B cell (primary cell): ENCODE results near the gene ZFP92. TPM values are rescaled to one million over a fixed set of nuclear protein-coding genes. Genes with fewer than 3 reads are reported as not detected.

Experiments used
- ATAC-seq: fragments of 200-7000 bp; cut with Tn5 transposase; one replicate; pipeline ENCODE4 v1.10.0; 2021; ENCODE audit warnings: low read depth, mild to moderate bottlenecking, moderate number of reproducible peaks, moderate library complexity
- CTCF ChIA-PET: fragments of 350-600 bp; sonication (Branson Sonifier 250); formaldehyde crosslinking; loops from one replicate; lab custom pipeline; 2021; ENCODE audit warnings: antibody characterized with exemption, inconsistent platforms; lab: Charles Lee
- POLR2A ChIA-PET: fragments of 350-600 bp; sonication (Branson Sonifier 250); formaldehyde crosslinking; loops from one replicate; lab custom pipeline; 2021; ENCODE audit warnings: antibody characterized with exemption; lab: Charles Lee
- DNase-seq: peaks from one replicate; pipeline ENCODE4 v3.0.0; 2013
- H2AFZ ChIP-seq: 2 replicates; pipeline ENCODE4 v1.6.1; 2012; ENCODE audit warnings: mild to moderate bottlenecking, low read depth, low read length; ENCODE audit not compliant: insufficient read depth, poor library complexity, severe bottlenecking
- H3K27ac ChIP-seq, 2 donors: 1 replicate in 1 of 2; 2 replicates in 1 of 2; pipeline ENCODE4 v1.5.1; 2012 to 2013; ENCODE audit warnings: low read length in 2 of 2, mild to moderate bottlenecking in 2 of 2, moderate library complexity in 1 of 2
- H3K27me3 ChIP-seq, 4 experiments: fragments of 200-600 bp in 1 of 4; sonication (generic) in 1 of 4; replicated peaks in 1 of 4; 1 replicate in 2 of 4; 2 replicates in 2 of 4; pipeline versions ENCODE4 v1.6.1 to v1.7.0; 2013 to 2016; ENCODE audit warnings: low read length in 3 of 4, mild to moderate bottlenecking in 2 of 4, mixed read lengths in 1 of 4, moderate library complexity in 1 of 4; ENCODE audit not compliant: insufficient read depth in 4 of 4, control insufficient read depth in 3 of 4; ENCODE audit errors: control extremely low read depth in 1 of 4
- H3K36me3 ChIP-seq, 2 experiments: replicated peaks in 1 of 2; 1 replicate in 1 of 2; 2 replicates in 1 of 2; pipeline versions ENCODE4 v1.6.1 to v1.7.1; 2013; ENCODE audit warnings: low read length in 1 of 2; ENCODE audit not compliant: insufficient read depth in 2 of 2, control insufficient read depth in 1 of 2; ENCODE audit errors: control extremely low read depth in 1 of 2, extremely low read depth in 1 of 2
- H3K4me1 ChIP-seq, 2 donors: fragments of 200-600 bp in 1 of 2; sonication (generic) in 1 of 2; 1 replicate in 1 of 2; 2 replicates in 1 of 2; pipeline versions ENCODE4 v1.5.1 to v1.6.1; 2013 to 2017; ENCODE audit warnings: low read length in 2 of 2; ENCODE audit not compliant: control insufficient read depth in 2 of 2, insufficient read depth in 2 of 2
- H3K4me2 ChIP-seq: replicated peaks from 2 replicates; pipeline ENCODE3; 2012; ENCODE audit warnings: mild to moderate bottlenecking, low read depth, low read length; ENCODE audit not compliant: poor library complexity, severe bottlenecking
- H3K4me3 ChIP-seq, 5 experiments: fragments of 200-600 bp in 1 of 5; sonication (generic) in 1 of 5; 1 replicate in 3 of 5; 2 replicates in 2 of 5; pipeline versions ENCODE4 v1.5.1 to v1.7.0; 2011 to 2016; ENCODE audit warnings: low read length in 4 of 5, mild to moderate bottlenecking in 4 of 5, low read depth in 2 of 5, control low read depth in 1 of 5, moderate library complexity in 1 of 5; ENCODE audit not compliant: insufficient read depth in 1 of 5; ENCODE audit errors: control extremely low read depth in 1 of 5, extremely low read depth in 1 of 5
- H3K79me2 ChIP-seq: fragments of 200-600 bp; sonication (generic); one replicate; pipeline ENCODE4 v1.6.0; 2016; ENCODE audit warnings: low read length; ENCODE audit not compliant: control insufficient read depth, insufficient read depth
- H3K9ac ChIP-seq: fragments of 200-600 bp; sonication (generic); 2 replicates; pipeline ENCODE4 v1.6.1; 2017; ENCODE audit warnings: mild to moderate bottlenecking, low read length, moderate library complexity
- H3K9me3 ChIP-seq, 3 donors: one replicate each; pipeline versions ENCODE4 v1.6.1 to v1.7.1; 2013; ENCODE audit warnings: low read length in 2 of 3; ENCODE audit not compliant: control insufficient read depth in 2 of 3, insufficient read depth in 1 of 3; ENCODE audit errors: control extremely low read depth in 1 of 3
- H4K20me1 ChIP-seq: 2 replicates; pipeline ENCODE4 v1.6.0; 2012; ENCODE audit warnings: mild to moderate bottlenecking, low read length; ENCODE audit not compliant: insufficient read depth, control insufficient read depth, poor library complexity, severe bottlenecking
- H3K27ac Mint-ChIP-seq: one replicate; pipeline ENCODE4 v1.8.0; 2021; ENCODE audit warnings: mixed read lengths
- H3K27me3 Mint-ChIP-seq: one replicate; pipeline ENCODE4 v1.8.0; 2021; ENCODE audit warnings: mixed read lengths
- H3K4me1 Mint-ChIP-seq: one replicate; pipeline ENCODE4 v1.8.0; 2021; ENCODE audit warnings: mixed read lengths
- H3K4me3 Mint-ChIP-seq: one replicate; pipeline ENCODE4 v1.8.0; 2021; ENCODE audit warnings: mixed read lengths
- H3K9me3 Mint-ChIP-seq: one replicate; pipeline ENCODE4 v1.8.0; 2022; ENCODE audit warnings: mixed read lengths; ENCODE audit not compliant: insufficient read depth
- CTCF ChIP-seq: fragments of 200-600 bp; IDR thresholded peaks from one replicate; pipeline ENCODE4 v1.8.0; 2022; ENCODE audit warnings: antibody characterized with exemption, mild to moderate bottlenecking
- EZH2 ChIP-seq: IDR thresholded peaks from 2 replicates; pipeline ENCODE4 v1.6.1; 2012; ENCODE audit warnings: borderline replicate concordance, low read depth, mild to moderate bottlenecking, moderate library complexity, low read length; ENCODE audit not compliant: insufficient read depth, poor library complexity, severe bottlenecking
- WGBS: methylation state at CpG from one replicate; pipeline ENCODE4 v1.1.5; 2013; ENCODE audit warnings: missing lambda C conversion rate; ENCODE audit not compliant: insufficient coverage; 5-methylcytosine and 5-hydroxymethylcytosine counted together
- intact Hi-C: fragments of 100-400 bp; cut with micrococcal nuclease; formaldehyde crosslinking; loops from one replicate; pipeline ENCODE4 v1.10.0; 2022
- polyA plus RNA-seq: library from polyadenylated mRNA; depleted of rRNA; stranded (reverse); fragments of >200 nt; gene quantifications from 2 replicates; pipeline ENCODE4 v1.2.3, GENCODE V29; 2012
- total RNA-seq, 2 donors: library from RNA; stranded (reverse); fragments of 120-200 nt in 1 of 2; gene quantifications; 1 replicate in 1 of 2; 2 replicates in 1 of 2; pipeline versions ENCODE4 v1.2.3 to v1.2.4, GENCODE V29; 2013 to 2022

Gene ZFP92
- total and polyA plus RNA-seq, 2 donors (not counting 1 experiment from before 2014, with no cell fraction given) = 0.24 to 1.6 TPM

GRCh38 chrX:153433161-153433680 is 21.9 kb downstream of the ZFP92 start:
- no peak for TF ChIP-seq CTCF
- no peak for TF ChIP-seq EZH2
- WGBS = 96% methylated on average over 4 of the region's 12 CpGs
- H3K4me2 ChIP-seq = no peak overlapping the region
- H4K20me1 ChIP-seq = no peaks in the 10 kb centered on the region
- H3K36me3 ChIP-seq = no peaks in the 10 kb centered on the region
- H3K27ac Mint-ChIP-seq = no peak overlapping the region
- no peak overlapping the region for H3K4me3 ChIP-seq
- ChIA-PET POLR2A (no interaction called here), CTCF (no interaction called here)
- H3K9me3 ChIP-seq = peaks cover 0 to 5% (median 0%) of the 10 kb centered on the region in 3 donors
- no peaks in the 10 kb centered on the region for H3K4me1 Mint-ChIP-seq
- H3K27ac ChIP-seq = no peak overlapping the region
- no peaks in the 10 kb centered on the region for H3K27me3 ChIP-seq
- H3K4me1 ChIP-seq = no peaks in the 10 kb centered on the region
- DNase-seq (no peak), ATAC-seq (no peak)
- peaks cover 3% of the 10 kb centered on the region for H3K27me3 Mint-ChIP-seq
- no peaks in the 10 kb centered on the region for H3K9me3 Mint-ChIP-seq
- H3K9ac ChIP-seq = no peak overlapping the region
- no peak overlapping the region for H3K4me3 Mint-ChIP-seq
- no peak overlapping the region for H2AFZ ChIP-seq
- intact Hi-C loops = no loop called here
- no peaks in the 10 kb centered on the region for H3K79me2 ChIP-seq

DNA sequence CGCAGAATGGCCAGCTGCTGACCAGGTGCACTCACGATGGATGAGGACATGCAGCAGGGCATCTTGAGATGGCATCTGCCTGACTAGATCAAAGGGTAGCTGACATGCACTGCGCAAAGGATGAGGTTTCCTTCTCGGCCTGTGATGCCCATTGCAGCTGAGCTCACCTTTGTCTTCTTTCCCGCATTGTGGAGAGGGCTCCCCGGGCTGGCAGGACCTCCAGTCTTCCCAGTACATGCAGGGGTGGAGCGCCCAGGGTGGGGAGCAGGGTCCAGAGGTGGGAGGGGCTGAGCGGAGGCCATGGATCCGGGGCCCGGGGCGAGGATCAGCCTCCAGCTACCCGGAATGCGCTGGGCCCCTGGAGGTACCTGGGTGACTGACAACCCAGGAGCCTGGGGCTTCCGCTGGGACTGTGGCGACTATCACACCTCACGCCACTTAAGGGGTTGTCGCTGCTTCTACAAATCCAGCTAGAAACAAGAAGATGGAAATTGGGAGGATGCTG is 22.6 kb downstream of the ZFP92 start:
- H2AFZ ChIP-seq = no peak overlapping the region
- no peak overlapping the region for H3K9ac ChIP-seq
- Mint-ChIP-seq H3K9me3 (no peaks in the 10 kb centered on the region), H3K4me1 (no peaks in the 10 kb centered on the region), H3K27me3 (peaks cover 3% of the 10 kb centered on the region), H3K4me3 (no peak overlapping the region), H3K27ac (no peak overlapping the region)
- no peaks in the 10 kb centered on the region for H3K36me3 ChIP-seq
- CTCF ChIA-PET = no interaction called here
- no peak for DNase-seq
- no peaks in the 10 kb centered on the region for H4K20me1 ChIP-seq
- H3K9me3 ChIP-seq = peaks cover 0 to 5% (median 0%) of the 10 kb centered on the region in 3 donors
- no peaks in the 10 kb centered on the region for H3K79me2 ChIP-seq
- no peak overlapping the region for H3K4me2 ChIP-seq
- no peak for TF ChIP-seq CTCF
- no peak for TF ChIP-seq EZH2
- H3K27me3 ChIP-seq = no peaks in the 10 kb centered on the region
- 85% methylated on average over 10 of the region's 17 CpGs for WGBS
- ATAC-seq = no peak
- intact Hi-C loops = no loop called here
- H3K27ac ChIP-seq = no peak overlapping the region
- POLR2A ChIA-PET = no interaction called here
- no peak overlapping the region for H3K4me3 ChIP-seq
- H3K4me1 ChIP-seq = no peaks in the 10 kb centered on the region
